GM10266 (cell line): ENCODE data around the gene PDCD2.
"Not testable (repeated sequence)": the region's sequence is repeated elsewhere in the genome, so short reads cannot be mapped to it uniquely, and the experiment has no call there.

Experiments
- DNase-seq: peaks from one replicate; pipeline ENCODE4 v3.0.0; 2012; ENCODE audit errors: extremely low spot score
- CTCF ChIP-seq: IDR thresholded peaks from 2 replicates; pipeline ENCODE4 v1.5.1; 2012; ENCODE audit warnings: mild to moderate bottlenecking, low read depth; ENCODE audit not compliant: control insufficient read depth, insufficient read depth; ENCODE audit errors: missing control alignments

PDCD2 gene

GRCh38 chr6:170584181-170584953 lies at the start of gene PDCD2:
Gene PDCD2, minus strand, starts transcription at chr6:170584637. Its CDS starts 56 bp downstream, at chr6:170584581.
- no peak for TF ChIP-seq CTCF
- DNase-seq, result peak; percentile 97

- not testable (repeated sequence) for DNase-seq
Observed at GRCh38 chr6:170616020-170616554, 31.6 kb upstream of the PDCD2 start.

GRCh38 chr6:170612256-170612804 lies 27.9 kb upstream of the PDCD2 start:
- DNase-seq, result not testable (repeated sequence)

- DNase-seq, result not testable (repeated sequence)
Observed at GRCh38 chr6:170609225-170609624, 24.8 kb upstream of the PDCD2 start.

GRCh38 chr6:170605574-170606259 lies 21.3 kb upstream of the PDCD2 start:
- no peak for DNase-seq
- no peak for TF ChIP-seq CTCF

- TF ChIP-seq CTCF, result no peak
- DNase-seq, result no peak
Observed at GRCh38 chr6:170597278-170597677, 12.8 kb upstream of the PDCD2 start.

GRCh38 chr6:170596426-170596825 lies 12.0 kb upstream of the PDCD2 start:
- TF ChIP-seq CTCF, result no peak
- DNase-seq, result no peak

GRCh38 chr6:170590725-170591124 lies 6.3 kb upstream of the PDCD2 start:
- DNase-seq, result no peak
- TF ChIP-seq CTCF, result no peak
